GM23338 (cell line): ENCODE results near the gene ARHGAP10. TPM values are rescaled to one million over a fixed set of nuclear protein-coding genes. Genes with fewer than 3 reads are reported as not detected.

Source experiments
- ATAC-seq: fragments of 200-7000 bp; cut with Tn5 transposase; 3 replicates; pipeline ENCODE4 v1.9.1; 2020
- DNase-seq: peaks from one replicate; pipeline ENCODE4 v3.0.0-alpha.2; 2015; ENCODE audit warnings: low spot score
- H2AFZ ChIP-seq: fragments of 200-600 bp; sonication (generic); 2 replicates; pipeline ENCODE4 v1.8.0; 2016; ENCODE audit warnings: antibody characterized with exemption, mild to moderate bottlenecking, moderate library complexity
- H3F3A ChIP-seq: fragments of 200-600 bp; sonication (generic); replicated peaks from 2 replicates; pipeline ENCODE4 v1.8.0; 2017; ENCODE audit warnings: antibody characterized with exemption, mixed run types, low read depth
- H3K27ac ChIP-seq: fragments of 200-600 bp; sonication (generic); 2 replicates; pipeline ENCODE4 v1.6.1; 2016; ENCODE audit warnings: low read depth
- H3K27me3 ChIP-seq: fragments of 200-600 bp; sonication (generic); 2 replicates; pipeline ENCODE4 v1.8.0; 2016; ENCODE audit warnings: mild to moderate bottlenecking, mixed run types, moderate library complexity; ENCODE audit not compliant: insufficient read depth
- H3K36me3 ChIP-seq: fragments of 200-600 bp; sonication (generic); 2 replicates; pipeline ENCODE4 v1.8.0; 2016; ENCODE audit warnings: mild to moderate bottlenecking; ENCODE audit not compliant: insufficient read depth
- H3K4me1 ChIP-seq: fragments of 200-600 bp; sonication (generic); 2 replicates; pipeline ENCODE4 v1.8.0; 2016; ENCODE audit warnings: mild to moderate bottlenecking, moderate library complexity; ENCODE audit not compliant: insufficient read depth
- H3K4me2 ChIP-seq: fragments of 200-600 bp; sonication (generic); 2 replicates; pipeline ENCODE4 v1.7.1; 2017; ENCODE audit warnings: mixed run types
- H3K4me3 ChIP-seq: fragments of 200-600 bp; sonication (generic); 2 replicates; pipeline ENCODE4 v1.6.1; 2016; ENCODE audit warnings: mixed run types
- H3K79me2 ChIP-seq: fragments of 200-600 bp; sonication (generic); replicated peaks from 2 replicates; pipeline ENCODE4 v1.8.0; 2017; ENCODE audit warnings: mild to moderate bottlenecking; ENCODE audit not compliant: insufficient read depth
- H3K9me2 ChIP-seq: fragments of 200-600 bp; sonication (generic); 2 replicates; pipeline ENCODE4 v1.8.0; 2017; ENCODE audit not compliant: insufficient read depth
- H4K20me1 ChIP-seq: fragments of 200-600 bp; sonication (generic); replicated peaks from 2 replicates; pipeline ENCODE4 v1.8.0; 2017; ENCODE audit warnings: mild to moderate bottlenecking; ENCODE audit not compliant: insufficient read depth
- H3K27ac Mint-ChIP-seq: 2 replicates; pipeline ENCODE4 v1.8.0; 2020; ENCODE audit warnings: inconsistent platforms, mild to moderate bottlenecking, moderate library complexity, mixed read lengths
- H3K27me3 Mint-ChIP-seq: 3 replicates; pipeline ENCODE4 v1.8.0; 2022; ENCODE audit warnings: low read depth, mild to moderate bottlenecking, moderate library complexity, mixed read lengths, inconsistent platforms; ENCODE audit not compliant: insufficient read depth, poor library complexity
- H3K36me3 Mint-ChIP-seq: 3 replicates; pipeline ENCODE4 v1.8.0; 2021; ENCODE audit warnings: low read depth, mild to moderate bottlenecking, inconsistent platforms, moderate library complexity, mixed read lengths
- H3K4me1 Mint-ChIP-seq: 3 replicates; pipeline ENCODE4 v1.8.0; 2020; ENCODE audit warnings: mild to moderate bottlenecking, inconsistent platforms, mixed read lengths
- H3K4me3 Mint-ChIP-seq: 3 replicates; pipeline ENCODE4 v1.8.0; 2021; ENCODE audit warnings: moderate library complexity, mild to moderate bottlenecking, inconsistent platforms, mixed read lengths
- H3K9me3 Mint-ChIP-seq: 3 replicates; pipeline ENCODE4 v1.8.0; 2020; ENCODE audit warnings: moderate library complexity, mild to moderate bottlenecking, inconsistent platforms, mixed read lengths
- CTCF ChIP-seq, 2 experiments: fragments of 200-600 bp in 1 of 2; sonication (generic) in 1 of 2; conservative IDR thresholded peaks; 2 replicates each; pipeline versions ENCODE4 v1.5.1 to v1.6.1; 2016 to 2017; ENCODE audit warnings: antibody characterized with exemption in 2 of 2, low read depth in 2 of 2, mild to moderate bottlenecking in 2 of 2, moderate library complexity in 1 of 2
- JUNB ChIP-seq: IDR thresholded peaks from one replicate; pipeline ENCODE4 v1.6.1; 2016; ENCODE audit warnings: antibody characterized with exemption; ENCODE audit not compliant: unreplicated experiment
- NANOG ChIP-seq: IDR thresholded peaks from 2 replicates; pipeline ENCODE4 v1.6.1; 2016; ENCODE audit warnings: antibody characterized with exemption, borderline replicate concordance
- POLR2AphosphoS5 ChIP-seq: IDR thresholded peaks from 2 replicates; pipeline ENCODE4 v1.6.1; 2016; ENCODE audit warnings: antibody characterized with exemption, low read depth
- STAT1 ChIP-seq: IDR thresholded peaks from one replicate; pipeline ENCODE4 v1.6.1; 2016; ENCODE audit warnings: antibody characterized with exemption; ENCODE audit not compliant: unreplicated experiment
- ZNF114 ChIP-seq: fragments of 250-450 bp; sonication (Bioruptor Pico); IDR thresholded peaks from 2 replicates; pipeline ENCODE4 v1.5.0; 2020; ENCODE audit warnings: mild to moderate bottlenecking, moderate library complexity
- ZNF462 ChIP-seq: fragments of 250-450 bp; sonication (Bioruptor Pico); IDR thresholded peaks from 2 replicates; pipeline ENCODE4 v1.5.0; 2020; ENCODE audit warnings: mild to moderate bottlenecking, moderate library complexity
- polyA plus RNA-seq: library from polyadenylated mRNA; unstranded; fragments of >200 nt; fragmentation: Nextera tagmentation; extraction: Ambion mirVana; gene quantifications from 2 replicates; pipeline ENCODE4 v1.2.1, GENCODE V29; 2016
- total RNA-seq: library from RNA; depleted of rRNA; stranded (reverse); fragments of >200 nt; shearing (Covaris generic); gene quantifications from 2 replicates; pipeline ENCODE4 v1.2.3, GENCODE V29; 2014

Gene ARHGAP10
- total and polyA plus RNA-seq, 2 experiments from 2014 or later: 5.1 to 6.3 TPM

- TF ChIP-seq CTCF (conservative IDR thresholded peaks at IDR 0.05; ENCODE audit: low read depth in 2 of 2): no peak
- TF ChIP-seq NANOG: no peak
Observed at GRCh38 chr4:148027201-148027600, 295.3 kb downstream of the ARHGAP10 start (continued).

- Mint-ChIP-seq H3K27me3 (no peaks in the 10 kb centered on the region), H3K36me3 (no peaks in the 10 kb centered on the region; the same call in 2 of the 3 replicates), H3K4me1 (peaks cover 24% of the 10 kb centered on the region), H3K4me3 (no peak overlapping the region), H3K27ac (no peak overlapping the region), H3K9me3 (no peaks in the 10 kb centered on the region; the same call in 2 of the 3 replicates)
- H3K9me2 ChIP-seq: no peaks in the 10 kb centered on the region
- H3K27ac ChIP-seq: no peak overlapping the region
- no peaks in the 10 kb centered on the region for H3F3A ChIP-seq
- no peak for TF ChIP-seq ZNF462 (CRISPR knock-in tag)
- no peak for TF ChIP-seq ZNF114 (CRISPR knock-in tag)
- TF ChIP-seq JUNB: no peak
- no peak for TF ChIP-seq STAT1
- no peak for TF ChIP-seq POLR2AphosphoS5
- ATAC-seq (no peak), DNase-seq (no peak)
- no peaks in the 10 kb centered on the region for H3K36me3 ChIP-seq
- H3K4me1 ChIP-seq: peaks cover 4% of the 10 kb centered on the region; the same call in 1 of the 2 replicates
- H3K4me3 ChIP-seq: no peak overlapping the region
- H2AFZ ChIP-seq: no peak overlapping the region
- H3K4me2 ChIP-seq: no peak overlapping the region
- H4K20me1 ChIP-seq: no peaks in the 10 kb centered on the region
- H3K79me2 ChIP-seq: no peaks in the 10 kb centered on the region
- H3K27me3 ChIP-seq: no peaks in the 10 kb centered on the region
Observed at GRCh38 chr4:148029781-148030180, 297.9 kb downstream of the ARHGAP10 start.
